CD14-positive monocyte (primary cell): ENCODE measurements around the gene THEM4. TPM values are rescaled to one million over a fixed set of nuclear protein-coding genes. Genes with fewer than 3 reads are reported as not detected.

ENCODE experiments used
- DNase-seq, 3 donors: peaks; one replicate each; pipeline ENCODE4 v3.0.0-alpha.2; 2011 to 2022
- H2AFZ ChIP-seq: 2 replicates; pipeline ENCODE4 v1.6.0; 2012; ENCODE audit warnings: mild to moderate bottlenecking, low read depth, low read length, inconsistent platforms; ENCODE audit not compliant: insufficient read depth, poor library complexity, severe bottlenecking
- H3K27ac ChIP-seq, 2 donors: 1 replicate in 1 of 2; 2 replicates in 1 of 2; pipeline ENCODE4 v1.5.1; 2012 to 2013; ENCODE audit warnings: low read length in 2 of 2, control low read depth in 1 of 2, inconsistent platforms in 1 of 2, low read depth in 1 of 2, mild to moderate bottlenecking in 1 of 2
- H3K27me3 ChIP-seq, 2 donors: one replicate each; pipeline versions ENCODE4 v1.6.0 to v1.6.1; 2011 to 2013; ENCODE audit warnings: low read length in 2 of 2; ENCODE audit not compliant: control insufficient read depth in 2 of 2, insufficient read depth in 2 of 2
- H3K36me3 ChIP-seq, 2 donors: replicated peaks in 1 of 2; 1 replicate in 1 of 2; 2 replicates in 1 of 2; pipeline versions ENCODE4 v1.5.1 to v1.6.1; 2012 to 2013; ENCODE audit warnings: low read length in 2 of 2, control low read depth in 1 of 2, inconsistent platforms in 1 of 2, mild to moderate bottlenecking in 1 of 2; ENCODE audit not compliant: insufficient read depth in 2 of 2, control insufficient read depth in 1 of 2
- H3K4me1 ChIP-seq, 2 donors: 1 replicate in 1 of 2; 2 replicates in 1 of 2; pipeline versions ENCODE4 v1.5.1 to v1.6.1; 2012 to 2013; ENCODE audit warnings: low read length in 2 of 2, control low read depth in 1 of 2, inconsistent platforms in 1 of 2, mild to moderate bottlenecking in 1 of 2, moderate library complexity in 1 of 2; ENCODE audit not compliant: insufficient read depth in 2 of 2, control insufficient read depth in 1 of 2
- H3K4me2 ChIP-seq: replicated peaks from 2 replicates; pipeline ENCODE3; 2012; ENCODE audit warnings: low read length, moderate library complexity, mild to moderate bottlenecking; ENCODE audit not compliant: poor library complexity, severe bottlenecking; ENCODE audit errors: extremely low read depth
- H3K4me3 ChIP-seq, 3 experiments: fragments of 200-600 bp in 1 of 3; sonication (generic) in 1 of 3; replicated peaks in 1 of 3; 1 replicate in 2 of 3; 2 replicates in 1 of 3; pipeline ENCODE4 v1.5.1; 2011 to 2013; ENCODE audit warnings: low read length in 3 of 3, mild to moderate bottlenecking in 3 of 3, control low read depth in 2 of 3, low read depth in 2 of 3, inconsistent platforms in 1 of 3, moderate library complexity in 1 of 3
- H3K79me2 ChIP-seq: 2 replicates; pipeline ENCODE4 v1.6.0; 2012; ENCODE audit warnings: mild to moderate bottlenecking, control low read depth, inconsistent platforms, low read length, moderate library complexity; ENCODE audit not compliant: insufficient read depth
- H3K9ac ChIP-seq: 2 replicates; pipeline ENCODE4 v1.6.0; 2017; ENCODE audit warnings: low read length, mild to moderate bottlenecking; ENCODE audit not compliant: insufficient read depth, poor library complexity, severe bottlenecking
- H3K9me3 ChIP-seq, 2 donors: replicated peaks in 1 of 2; 1 replicate in 1 of 2; 2 replicates in 1 of 2; pipeline versions ENCODE4 v1.5.1 to v1.6.1; 2012 to 2013; ENCODE audit warnings: low read length in 2 of 2, control low read depth in 1 of 2; ENCODE audit not compliant: control insufficient read depth in 1 of 2, insufficient read depth in 1 of 2
- H4K20me1 ChIP-seq: 2 replicates; pipeline ENCODE4 v1.6.0; 2012; ENCODE audit warnings: mild to moderate bottlenecking, low read length, control low read depth, moderate library complexity; ENCODE audit not compliant: insufficient read depth
- H3K27ac Mint-ChIP-seq, 7 donors: one replicate each; pipeline ENCODE4 v1.8.0; 2020; ENCODE audit warnings: mild to moderate bottlenecking in 7 of 7, mixed read lengths in 7 of 7, moderate library complexity in 6 of 7, inconsistent platforms in 2 of 7
- H3K27me3 Mint-ChIP-seq, 3 donors: one replicate each; pipeline ENCODE4 v1.8.0; 2021 to 2022; ENCODE audit warnings: low read depth in 3 of 3, mild to moderate bottlenecking in 3 of 3, mixed read lengths in 3 of 3, moderate library complexity in 3 of 3, inconsistent platforms in 1 of 3
- H3K36me3 Mint-ChIP-seq, 2 donors: one replicate each; pipeline ENCODE4 v1.8.0; 2020; ENCODE audit warnings: mixed read lengths in 2 of 2, inconsistent platforms in 1 of 2, mild to moderate bottlenecking in 1 of 2
- H3K4me1 Mint-ChIP-seq: one replicate; pipeline ENCODE4 v1.8.0; 2020; ENCODE audit warnings: mild to moderate bottlenecking, mixed read lengths
- H3K4me3 Mint-ChIP-seq, 2 donors: one replicate each; pipeline ENCODE4 v1.8.0; 2020; ENCODE audit warnings: mild to moderate bottlenecking in 2 of 2, mixed read lengths in 2 of 2, moderate library complexity in 1 of 2
- H3K9me3 Mint-ChIP-seq, 7 donors: one replicate each; pipeline ENCODE4 v1.8.0; 2020 to 2022; ENCODE audit warnings: mixed read lengths in 7 of 7, mild to moderate bottlenecking in 6 of 7, moderate library complexity in 6 of 7, inconsistent platforms in 2 of 7
- CTCF ChIP-seq: fragments of 200-600 bp; IDR thresholded peaks from one replicate; pipeline ENCODE4 v1.8.0; 2022; ENCODE audit warnings: antibody characterized with exemption, mild to moderate bottlenecking
- WGBS: methylation state at CpG from one replicate; pipeline ENCODE4 v1.1.5; 2013; ENCODE audit warnings: missing lambda C conversion rate; ENCODE audit not compliant: insufficient coverage; 5-methylcytosine and 5-hydroxymethylcytosine counted together
- intact Hi-C, 2 donors: fragments of 100-400 bp; cut with micrococcal nuclease; formaldehyde crosslinking; loops; one replicate each; pipeline versions ENCODE4 v1.15.0 to v1.15.1; 2023
- polyA plus RNA-seq, 3 donors: library from polyadenylated mRNA; depleted of rRNA in 1 of 3; unstranded in 2 of 3; stranded (reverse) in 1 of 3; fragments of 300-500 nt in 2 of 3; fragments of >200 nt in 1 of 3; fragmentation: Illumina TruSeq in 2 of 3; gene quantifications; 1 replicate in 2 of 3; 2 replicates in 1 of 3; pipeline ENCODE4 v1.2.3, GENCODE V29; 2012 to 2021

Gene THEM4
- polyA plus RNA-seq, 3 donors, result 3.7 to 6.0 (median 4.6) TPM

DNA sequence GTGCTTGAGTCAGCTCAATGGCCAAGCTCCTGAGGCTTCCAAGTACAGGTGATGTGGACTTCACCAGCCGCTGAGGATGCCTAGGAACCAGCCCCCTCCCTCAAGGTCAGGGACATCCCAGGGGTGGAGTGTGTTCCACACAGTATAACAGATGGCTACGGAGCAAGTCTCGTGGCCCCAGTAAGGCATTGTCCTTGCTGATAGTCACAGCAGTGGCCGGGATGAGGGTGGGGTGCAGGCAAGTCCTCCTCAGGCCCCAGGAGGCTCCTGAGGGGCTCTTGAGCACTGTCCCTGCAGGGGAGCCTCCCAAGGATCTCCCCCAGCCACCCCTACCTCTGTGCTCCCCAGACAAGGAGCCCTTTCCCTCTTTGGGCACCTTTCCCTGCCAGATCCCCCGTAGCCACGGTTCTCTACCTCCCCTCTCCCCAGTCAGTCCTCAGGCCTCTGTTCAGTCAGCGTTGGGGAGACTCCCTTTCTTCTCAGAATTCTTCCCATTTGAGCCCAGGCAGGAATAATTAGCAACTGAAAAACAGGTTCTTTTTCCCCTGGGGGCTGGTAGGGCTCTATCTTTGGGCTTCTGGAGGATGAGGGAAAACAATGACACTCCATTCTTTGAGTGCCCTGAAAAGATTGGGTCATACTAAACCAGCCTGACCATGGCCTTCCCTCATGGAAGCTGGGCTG is 48.7 kb downstream of the THEM4 start:
- Histone ChIP-seq H3K9ac (no peak overlapping the region), H3K9me3 (no peaks in the 10 kb centered on the region), H4K20me1 (no peaks in the 10 kb centered on the region), H3K27me3 (no peaks in the 10 kb centered on the region), H3K4me1 (peaks cover 41% of the 10 kb centered on the region in 2 donors), H3K36me3 (no peaks in the 10 kb centered on the region), H3K27ac (no peak overlapping the region), H2AFZ (no peak overlapping the region), H3K4me2 (no peak overlapping the region), H3K4me3 (no peak overlapping the region), H3K79me2 (no peaks in the 10 kb centered on the region)
- H3K4me3 Mint-ChIP-seq, result no peak overlapping the region
- peaks cover 1 to 8% (median 2%) of the 10 kb centered on the region in 3 donors for H3K27me3 Mint-ChIP-seq
- peaks cover 0 to 8% (median 3%) of the 10 kb centered on the region in 7 donors for H3K9me3 Mint-ChIP-seq
- H3K36me3 Mint-ChIP-seq, result no peaks in the 10 kb centered on the region
- TF ChIP-seq CTCF, result no peak
- intact Hi-C loops, result no loop called here
- no peak overlapping the region for H3K27ac Mint-ChIP-seq
- no peak for DNase-seq
- peaks cover 51% of the 10 kb centered on the region for H3K4me1 Mint-ChIP-seq
- 99% methylated on average over 6 of the region's 7 CpGs for WGBS

GRCh38 chr1:151859891-151860293 is 49.4 kb downstream of the THEM4 start:
- H3K4me1 ChIP-seq, result peaks cover 41 to 42% of the 10 kb centered on the region in 2 donors
- intact Hi-C loops, result no loop called here
- no peaks in the 10 kb centered on the region for H3K79me2 ChIP-seq
- no peak overlapping the region for H3K27ac ChIP-seq
- no peaks in the 10 kb centered on the region for H3K27me3 ChIP-seq
- H3K4me1 Mint-ChIP-seq, result peaks cover 53% of the 10 kb centered on the region
- H3K4me2 ChIP-seq, result no peak overlapping the region
- peak in 1 of 3 donors; percentile 32 for DNase-seq
- H3K4me3 Mint-ChIP-seq, result no peak overlapping the region
- H3K9ac ChIP-seq, result no peak overlapping the region
- peaks cover 0 to 5% (median 0%) of the 10 kb centered on the region in 3 donors for H3K27me3 Mint-ChIP-seq
- H3K9me3 Mint-ChIP-seq, result peaks cover 0 to 8% (median 3%) of the 10 kb centered on the region in 7 donors
- H3K36me3 Mint-ChIP-seq, result no peaks in the 10 kb centered on the region
- 0% methylated on average over 1 of the region's 6 CpGs for WGBS
- H3K4me3 ChIP-seq, result no peak overlapping the region
- no peaks in the 10 kb centered on the region for H3K36me3 ChIP-seq
- no peaks in the 10 kb centered on the region for H4K20me1 ChIP-seq
- TF ChIP-seq CTCF, result no peak
- no peak overlapping the region for H2AFZ ChIP-seq
- no peaks in the 10 kb centered on the region for H3K9me3 ChIP-seq
- no peak overlapping the region for H3K27ac Mint-ChIP-seq
